Measurements from ENCODE around the gene ABTB2.

The ABTB2 gene

DNA sequence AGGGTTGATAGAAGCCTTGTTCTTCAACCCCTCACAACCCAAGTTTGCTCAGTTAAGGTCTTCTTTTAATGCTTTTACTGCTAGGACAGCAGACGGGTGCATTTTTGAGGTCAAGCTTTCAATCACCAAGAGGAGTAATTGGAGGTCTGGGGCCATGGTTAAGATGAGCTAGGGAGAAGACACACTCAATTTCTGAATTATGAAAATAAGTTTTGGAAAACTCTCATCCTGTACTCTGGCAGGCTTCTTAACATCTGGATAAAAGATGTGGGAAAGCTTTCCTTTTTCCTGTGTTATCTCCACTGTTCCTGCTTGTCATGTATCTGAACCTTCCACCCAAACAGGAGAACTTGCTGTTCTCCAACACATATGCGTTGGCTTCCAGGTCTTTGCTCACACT is 9.7 kb downstream of the ABTB2 start:
- TF ChIP-seq CTCF (IDR thresholded peaks at IDR 0.05; ENCODE audit: extremely low read depth, missing control alignments), result no peak
- no peak for DNase-seq (ENCODE audit: low spot score)

GRCh38 chr11:34346551-34346950 is 11.3 kb downstream of the ABTB2 start:
- TF ChIP-seq CTCF (IDR thresholded peaks at IDR 0.05; ENCODE audit: extremely low read depth, missing control alignments), result no peak
- DNase-seq (ENCODE audit: low spot score), result no peak

- no peak for TF ChIP-seq CTCF (IDR thresholded peaks at IDR 0.05; ENCODE audit: extremely low read depth, missing control alignments)
- no peak for DNase-seq (ENCODE audit: low spot score)
These were observed 11.8 kb downstream of the ABTB2 start for GRCh38 chr11:34345991-34346480.

GRCh38 chr11:34345540-34345876 is 12.3 kb downstream of the ABTB2 start:
- TF ChIP-seq CTCF (IDR thresholded peaks at IDR 0.05; ENCODE audit: extremely low read depth, missing control alignments), result no peak
- DNase-seq (ENCODE audit: low spot score), result no peak

DNA sequence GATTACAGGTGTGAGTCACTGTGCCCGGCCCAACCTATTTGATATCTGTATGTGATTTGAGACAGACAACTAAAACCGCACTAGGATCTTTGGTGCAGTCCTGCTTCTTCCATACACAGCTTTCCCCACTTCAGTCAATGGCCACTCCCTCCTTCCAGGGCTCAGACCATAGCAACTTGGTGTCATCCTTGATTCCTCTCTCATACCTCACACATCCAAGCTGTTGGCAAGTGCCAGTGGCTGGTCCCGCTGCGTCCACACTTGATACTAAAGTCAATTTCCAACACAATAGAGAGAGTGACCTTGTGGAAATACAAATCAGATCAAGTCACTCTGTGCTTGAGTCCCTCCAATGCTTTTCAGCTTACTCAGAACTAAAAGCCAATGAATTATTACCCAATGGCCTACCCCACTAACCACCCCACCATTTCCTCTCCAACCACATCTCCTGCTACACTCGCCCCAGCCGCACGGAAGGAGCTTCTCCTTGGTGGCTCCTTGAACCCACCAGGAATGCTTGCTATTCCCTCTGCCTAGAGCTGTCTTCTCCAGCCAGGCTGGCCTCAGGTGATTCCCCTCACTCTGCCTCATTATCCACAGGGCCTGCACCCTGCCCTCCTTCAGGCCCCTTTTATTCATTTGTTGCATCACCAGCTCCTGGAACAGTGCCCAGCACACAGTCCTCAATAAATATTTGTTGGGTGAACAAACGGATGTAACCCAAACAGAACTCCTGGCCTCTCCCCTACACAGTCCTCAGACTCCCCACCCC is 12.9 kb downstream of the ABTB2 start:
- DNase-seq (ENCODE audit: low spot score), result no peak
- TF ChIP-seq CTCF (IDR thresholded peaks at IDR 0.05; ENCODE audit: extremely low read depth, missing control alignments), result no peak

- TF ChIP-seq CTCF (IDR thresholded peaks at IDR 0.05; ENCODE audit: extremely low read depth, missing control alignments), result no peak
- DNase-seq (ENCODE audit: low spot score), result no peak
These were observed 13.4 kb downstream of the ABTB2 start for GRCh38 chr11:34344410-34344767.

- TF ChIP-seq CTCF (IDR thresholded peaks at IDR 0.05; ENCODE audit: extremely low read depth, missing control alignments), result no peak
- DNase-seq (ENCODE audit: low spot score), result no peak
These were observed 14.1 kb downstream of the ABTB2 start for GRCh38 chr11:34343686-34344085.

All from GM20000 (cell line).